Bone marrow (tissue), 2 donors: Measurements from ENCODE around the gene SULT2B1.
"Not testable (repeated sequence)": the region's sequence is repeated elsewhere in the genome, so short reads cannot be mapped to it uniquely, and the experiment has no call there.

ENCODE experiments used
- DNase-seq, 2 donors: peaks; one replicate each; lab custom pipeline; 2025; lab: John Stamatoyannopoulos, UW

The SULT2B1 gene

GRCh38 chr19:48551437-48552302, at the start of gene SULT2B1:
Gene SULT2B1, plus strand, starts transcription at chr19:48552172. Its CDS starts 81 bp downstream, at chr19:48552253.
- no peak for DNase-seq

GRCh38 chr19:48502350-48503018, 49.5 kb upstream of the SULT2B1 start:
- no peak for DNase-seq

- DNase-seq = peak in 1 of 2 donors; percentile 40
Measured at GRCh38 chr19:48506138-48506733, 45.7 kb upstream of the SULT2B1 start.

- no peak for DNase-seq
Measured at GRCh38 chr19:48507911-48508439, 44.0 kb upstream of the SULT2B1 start.

GRCh38 chr19:48508729-48509411, 43.1 kb upstream of the SULT2B1 start:
- DNase-seq = no peak

GRCh38 chr19:48509467-48510194, 42.3 kb upstream of the SULT2B1 start:
- DNase-seq = no peak

GRCh38 chr19:48510421-48511268, 41.3 kb upstream of the SULT2B1 start:
- DNase-seq = peak in 1 of 2 donors; percentile 24

- no peak for DNase-seq
Measured at GRCh38 chr19:48511321-48511731, 40.6 kb upstream of the SULT2B1 start.

- no peak for DNase-seq
Measured at GRCh38 chr19:48511800-48512503, 40.0 kb upstream of the SULT2B1 start, which contains the start of gene LMTK3. Gene LMTK3, minus strand, starts transcription at chr19:48511835. Its CDS starts 259 bp downstream, at chr19:48511576.

- no peak for DNase-seq
Measured at GRCh38 chr19:48512504-48513288, 39.3 kb upstream of the SULT2B1 start.

GRCh38 chr19:48513289-48514122, 38.5 kb upstream of the SULT2B1 start:
- no peak for DNase-seq

GRCh38 chr19:48514123-48514458, 37.9 kb upstream of the SULT2B1 start:
- no peak for DNase-seq

GRCh38 chr19:48516536-48516935, 35.4 kb upstream of the SULT2B1 start:
- no peak for DNase-seq

GRCh38 chr19:48518207-48518606, 33.8 kb upstream of the SULT2B1 start:
- no peak for DNase-seq

- not testable (repeated sequence) for DNase-seq
Measured at GRCh38 chr19:48519426-48519825, 32.5 kb upstream of the SULT2B1 start.

- no peak for DNase-seq
Measured at GRCh38 chr19:48520134-48520533, 31.8 kb upstream of the SULT2B1 start.

- no peak for DNase-seq
Measured at GRCh38 chr19:48524221-48524620, 27.8 kb upstream of the SULT2B1 start.

GRCh38 chr19:48524732-48525131, 27.2 kb upstream of the SULT2B1 start:
- DNase-seq = no peak
